ENCODE results near the gene SHISA2.

DNA sequence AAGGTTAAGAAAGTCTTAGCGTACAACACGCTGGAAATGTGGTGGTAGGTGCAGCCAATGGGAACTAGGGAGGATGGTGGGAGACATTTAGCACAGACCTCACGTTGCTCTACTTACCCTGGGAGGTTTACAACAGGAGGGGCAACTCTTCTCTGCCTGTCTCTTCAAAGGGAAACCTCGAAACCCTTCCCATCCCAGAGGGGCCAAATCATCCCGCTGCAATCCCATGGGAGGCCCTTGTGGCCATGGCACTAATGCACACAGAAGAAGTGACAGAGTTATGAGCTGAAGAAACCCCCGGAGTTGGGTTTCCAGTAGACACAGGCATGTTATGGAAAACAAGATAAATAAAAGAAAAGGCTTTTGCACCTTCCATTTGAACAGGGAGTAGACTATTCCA lies 35.6 kb downstream of the SHISA2 start:
- no peak for TF ChIP-seq EZH2 (optimal IDR thresholded peaks at IDR 0.05; ENCODE audit: low read depth, low read length)
- TF ChIP-seq, protein P1, sequence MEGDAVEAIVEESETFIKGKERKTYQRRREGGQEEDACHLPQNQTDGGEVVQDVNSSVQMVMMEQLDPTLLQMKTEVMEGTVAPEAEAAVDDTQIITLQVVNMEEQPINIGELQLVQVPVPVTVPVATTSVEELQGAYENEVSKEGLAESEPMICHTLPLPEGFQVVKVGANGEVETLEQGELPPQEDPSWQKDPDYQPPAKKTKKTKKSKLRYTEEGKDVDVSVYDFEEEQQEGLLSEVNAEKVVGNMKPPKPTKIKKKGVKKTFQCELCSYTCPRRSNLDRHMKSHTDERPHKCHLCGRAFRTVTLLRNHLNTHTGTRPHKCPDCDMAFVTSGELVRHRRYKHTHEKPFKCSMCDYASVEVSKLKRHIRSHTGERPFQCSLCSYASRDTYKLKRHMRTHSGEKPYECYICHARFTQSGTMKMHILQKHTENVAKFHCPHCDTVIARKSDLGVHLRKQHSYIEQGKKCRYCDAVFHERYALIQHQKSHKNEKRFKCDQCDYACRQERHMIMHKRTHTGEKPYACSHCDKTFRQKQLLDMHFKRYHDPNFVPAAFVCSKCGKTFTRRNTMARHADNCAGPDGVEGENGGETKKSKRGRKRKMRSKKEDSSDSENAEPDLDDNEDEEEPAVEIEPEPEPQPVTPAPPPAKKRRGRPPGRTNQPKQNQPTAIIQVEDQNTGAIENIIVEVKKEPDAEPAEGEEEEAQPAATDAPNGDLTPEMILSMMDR (IDR thresholded peaks at IDR 0.05; ENCODE audit: low read length), result no peak
